ENCODE results near the gene NFKB1.
"Not testable (repeated sequence)": the region's sequence is repeated elsewhere in the genome, so short reads cannot be mapped to it uniquely, and the experiment has no call there.

NFKB1 gene

DNA sequence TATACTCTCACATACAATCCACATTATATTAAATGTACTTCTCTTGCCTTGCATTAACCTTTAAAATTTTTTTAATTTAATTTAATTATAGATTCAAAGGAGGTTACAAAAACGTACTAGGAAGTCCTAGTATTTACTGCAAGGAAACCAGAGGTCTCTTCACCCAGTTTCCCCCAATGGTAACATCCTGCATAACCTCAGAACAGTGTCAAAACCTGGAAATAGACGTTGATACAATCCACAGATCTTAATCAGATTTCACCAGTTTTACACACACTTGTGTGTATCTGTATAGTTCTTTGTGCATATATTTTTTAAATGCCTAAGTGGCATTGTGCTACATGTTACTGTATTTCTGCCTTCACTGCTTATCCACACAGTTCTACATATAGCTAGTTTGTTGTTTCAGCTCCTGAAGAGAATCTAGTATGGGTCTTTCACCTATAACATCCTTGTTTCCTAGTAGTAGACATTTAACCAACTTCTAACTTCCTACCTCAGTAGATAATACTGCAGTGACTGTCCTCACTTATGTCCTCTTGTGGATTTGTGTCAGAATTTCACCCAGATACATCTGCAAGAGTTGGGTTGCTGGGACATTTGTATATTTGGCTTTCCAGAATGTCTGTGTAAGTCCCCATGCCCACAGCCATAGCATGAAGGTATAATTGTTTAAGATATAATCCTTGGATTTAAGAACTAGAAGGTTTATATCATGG lies 103.2 kb downstream of the NFKB1 start:
- no peak for FAIRE-seq

DNA sequence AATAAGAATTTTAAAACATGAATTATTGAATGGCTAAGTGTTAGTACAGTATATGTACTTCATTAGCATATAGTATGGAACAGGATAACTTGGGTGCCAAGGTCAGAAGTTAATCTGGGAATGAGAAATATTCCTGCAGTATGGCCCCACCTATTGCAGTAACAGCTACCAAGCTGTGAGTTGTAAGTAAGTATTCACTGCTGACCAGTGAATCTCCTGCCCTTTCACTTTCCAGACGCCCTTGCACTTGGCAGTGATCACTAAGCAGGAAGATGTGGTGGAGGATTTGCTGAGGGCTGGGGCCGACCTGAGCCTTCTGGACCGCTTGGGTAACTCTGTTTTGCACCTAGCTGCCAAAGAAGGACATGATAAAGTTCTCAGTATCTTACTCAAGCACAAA lies 105.1 kb downstream of the NFKB1 start:
- no peak for FAIRE-seq

- FAIRE-seq, result no peak
Measured at GRCh38 chr4:102606846-102607450, 105.8 kb downstream of the NFKB1 start.

- FAIRE-seq, result no peak
Measured at GRCh38 chr4:102608190-102608589, 107.0 kb downstream of the NFKB1 start.

DNA sequence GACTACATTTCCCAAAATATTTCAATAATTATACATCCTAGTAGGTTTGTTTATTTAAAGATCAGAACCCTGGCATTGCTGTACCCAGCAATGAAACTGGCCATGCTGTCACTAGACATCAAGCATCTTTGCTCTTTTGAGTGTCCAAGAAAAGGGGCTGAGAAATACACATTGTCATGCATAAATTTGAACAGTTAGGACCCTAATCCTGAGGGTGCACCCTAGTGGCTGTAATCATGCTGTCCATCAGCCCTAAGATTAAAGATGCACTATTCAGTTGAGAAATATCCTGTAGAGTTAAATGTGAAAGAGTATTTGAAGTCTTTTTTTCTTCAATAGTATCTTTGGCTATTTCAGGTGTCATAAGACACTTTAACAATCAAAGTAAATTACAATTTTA lies 108.8 kb downstream of the NFKB1 start:
- no peak for FAIRE-seq

DNA sequence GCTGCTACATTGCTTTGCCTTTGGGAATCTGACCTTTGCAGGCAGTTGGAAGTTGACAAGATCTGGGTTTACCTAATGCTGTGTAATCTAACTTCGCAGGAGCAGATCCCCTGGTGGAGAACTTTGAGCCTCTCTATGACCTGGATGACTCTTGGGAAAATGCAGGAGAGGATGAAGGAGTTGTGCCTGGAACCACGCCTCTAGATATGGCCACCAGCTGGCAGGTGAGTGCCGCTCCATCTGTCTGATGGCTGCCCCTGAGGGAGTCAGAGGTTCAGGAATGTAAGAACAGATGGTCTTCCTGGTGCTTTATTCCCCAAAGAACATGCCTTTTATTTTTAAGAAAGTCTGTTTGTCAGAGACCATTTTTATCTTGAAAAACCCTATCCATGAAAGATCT lies 109.3 kb downstream of the NFKB1 start:
- FAIRE-seq, result no peak

- FAIRE-seq, result no peak
Measured at GRCh38 chr4:102612210-102612609, 111.1 kb downstream of the NFKB1 start.

DNA sequence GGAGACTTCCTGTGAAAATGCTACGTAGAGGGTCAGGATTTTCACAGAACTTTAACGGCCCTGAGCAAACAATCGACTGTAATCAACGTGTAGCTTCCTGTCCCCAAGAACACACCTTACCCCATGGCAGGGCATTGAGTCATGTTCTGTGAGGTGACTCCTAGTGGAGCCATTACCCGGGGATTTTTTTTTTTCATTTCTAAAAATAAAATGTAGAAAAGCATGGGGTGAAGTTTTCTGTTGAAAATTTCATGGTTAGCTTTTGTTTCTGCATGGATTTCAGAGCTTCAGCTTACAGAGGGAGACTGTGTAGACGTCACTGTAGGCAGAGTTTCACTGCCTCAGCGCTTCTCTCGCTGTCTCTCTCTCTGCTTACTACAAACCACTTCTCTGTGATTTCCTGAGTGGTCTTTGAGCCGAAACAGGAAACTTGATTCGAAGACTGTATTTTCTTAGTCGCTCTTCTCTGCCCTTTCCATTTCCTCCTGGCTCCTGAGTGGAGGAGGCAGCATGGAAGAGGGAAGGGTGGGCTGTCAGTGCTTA lies 111.7 kb downstream of the NFKB1 start:
- no peak for FAIRE-seq

- no peak for FAIRE-seq
Measured at GRCh38 chr4:102614801-102615200, 113.6 kb downstream of the NFKB1 start.

GRCh38 chr4:102616636-102617035 lies 115.5 kb downstream of the NFKB1 start:
- FAIRE-seq, result no peak

DNA sequence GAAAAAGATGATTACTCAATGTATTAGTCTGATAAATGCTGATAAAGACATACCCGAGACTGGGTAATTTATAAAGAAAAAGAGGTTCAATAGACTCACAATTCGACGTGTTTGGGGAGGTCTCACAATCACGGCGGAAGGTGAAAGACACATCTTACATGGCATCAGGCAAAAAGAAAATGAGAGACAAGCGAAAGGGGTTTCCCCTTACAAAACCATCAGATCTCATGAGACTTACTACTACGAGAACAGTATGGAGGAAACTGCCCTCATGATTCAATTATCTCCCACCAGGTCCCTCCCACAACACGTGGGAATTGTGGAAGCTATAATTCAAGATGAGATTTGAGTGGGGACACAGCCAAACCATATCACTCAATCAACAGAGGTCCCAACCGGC lies 117.9 kb downstream of the NFKB1 start:
- FAIRE-seq, result not testable (repeated sequence)

- not testable (repeated sequence) for FAIRE-seq
Measured at GRCh38 chr4:102619776-102620631, 118.8 kb downstream of the NFKB1 start.

- peak; percentile 49 for FAIRE-seq
Measured at GRCh38 chr4:102620697-102621497, 119.7 kb downstream of the NFKB1 start.

DNA sequence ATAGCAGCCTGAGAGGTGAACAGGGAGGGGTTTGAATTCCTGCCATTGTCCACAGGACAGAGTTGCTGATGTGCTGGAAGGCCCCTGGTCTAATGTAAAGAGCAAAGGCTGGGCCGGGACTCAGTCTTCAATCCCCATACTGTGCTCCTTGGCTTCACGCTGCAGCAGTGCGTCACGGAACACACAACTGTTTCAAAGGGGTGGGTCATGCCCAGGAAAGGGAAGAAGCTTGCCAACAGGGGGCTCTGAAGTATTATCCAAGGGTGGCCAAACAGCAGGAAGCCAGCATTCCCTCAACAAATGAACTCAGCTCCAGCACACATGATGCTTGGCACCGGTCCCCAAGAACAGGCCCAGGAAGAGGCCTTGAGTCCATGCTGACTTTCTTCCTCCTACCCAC lies 122.5 kb downstream of the NFKB1 start:
- FAIRE-seq, result no peak

- no peak for FAIRE-seq
Measured at GRCh38 chr4:102624505-102624904, 123.3 kb downstream of the NFKB1 start.

DNA sequence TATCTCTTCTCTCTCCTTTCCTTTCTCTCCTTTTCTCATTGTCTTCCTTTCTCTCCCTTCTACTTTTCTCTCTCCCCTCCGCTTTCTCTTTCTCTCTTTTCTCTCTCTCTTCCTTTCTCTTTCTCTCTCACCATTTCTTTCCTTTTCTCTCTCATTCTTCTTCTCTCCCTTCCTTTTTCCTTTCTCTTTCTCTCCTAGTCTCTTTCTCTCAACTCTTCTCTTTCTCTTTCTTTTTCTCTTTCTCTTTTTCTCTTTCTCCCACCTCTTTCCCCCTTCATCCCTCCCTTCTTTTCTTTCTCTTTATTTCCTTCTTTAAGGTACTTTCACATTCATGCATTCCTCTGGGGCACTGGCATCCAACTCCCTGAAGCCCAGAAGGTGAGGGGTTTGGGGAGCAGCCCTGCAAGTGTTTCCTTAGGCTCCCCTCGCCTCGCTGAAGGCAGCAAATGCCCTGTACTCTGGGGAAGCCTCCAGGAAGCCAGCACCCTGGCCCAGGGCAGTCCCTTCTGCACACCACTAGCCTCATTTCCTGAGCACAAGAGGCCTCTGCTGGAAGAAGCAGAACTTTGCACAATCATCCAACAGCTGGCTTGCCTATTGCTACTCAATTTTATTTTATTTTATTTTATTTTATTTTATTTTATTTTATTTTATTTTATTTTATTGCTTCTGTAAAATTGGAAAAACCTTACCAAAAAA lies 124.2 kb downstream of the NFKB1 start:
- FAIRE-seq, result no peak

DNA sequence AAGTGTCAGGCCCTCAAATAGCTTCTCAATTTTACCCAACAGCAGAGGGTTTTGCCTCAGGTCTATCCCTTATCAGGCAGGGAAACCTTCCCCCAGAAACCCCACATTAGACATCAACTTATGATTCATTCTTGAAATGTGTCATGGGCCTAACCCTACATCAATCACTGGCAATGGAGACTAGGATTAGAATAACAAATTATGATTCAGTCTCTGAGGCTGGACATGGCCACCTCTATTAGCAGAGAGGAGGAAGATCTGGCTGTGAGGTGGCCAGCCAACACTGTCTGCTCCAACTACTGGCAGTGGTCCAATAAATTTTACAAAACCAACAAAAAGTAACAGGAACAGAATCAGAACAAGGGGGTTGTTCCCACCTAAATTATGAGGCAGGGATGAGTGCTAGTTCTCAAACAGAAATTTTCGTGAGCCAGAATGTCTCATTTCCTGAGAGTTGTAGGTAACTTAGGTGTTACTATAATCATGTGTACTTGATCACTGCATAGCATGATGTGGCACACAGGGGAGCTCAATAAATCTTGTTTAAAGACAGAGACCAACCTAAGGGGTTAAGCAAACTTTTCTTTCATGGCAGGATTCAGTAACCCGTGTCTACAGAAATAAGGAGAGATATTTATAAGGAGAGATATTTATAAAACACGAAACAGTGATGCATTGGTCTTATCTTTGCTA lies 126.8 kb downstream of the NFKB1 start:
- FAIRE-seq, result no peak

GRCh38 chr4:102629673-102630072 lies 128.5 kb downstream of the NFKB1 start:
- FAIRE-seq, result no peak

GRCh38 chr4:102631616-102632015 lies 130.5 kb downstream of the NFKB1 start:
- no peak for FAIRE-seq

DNA sequence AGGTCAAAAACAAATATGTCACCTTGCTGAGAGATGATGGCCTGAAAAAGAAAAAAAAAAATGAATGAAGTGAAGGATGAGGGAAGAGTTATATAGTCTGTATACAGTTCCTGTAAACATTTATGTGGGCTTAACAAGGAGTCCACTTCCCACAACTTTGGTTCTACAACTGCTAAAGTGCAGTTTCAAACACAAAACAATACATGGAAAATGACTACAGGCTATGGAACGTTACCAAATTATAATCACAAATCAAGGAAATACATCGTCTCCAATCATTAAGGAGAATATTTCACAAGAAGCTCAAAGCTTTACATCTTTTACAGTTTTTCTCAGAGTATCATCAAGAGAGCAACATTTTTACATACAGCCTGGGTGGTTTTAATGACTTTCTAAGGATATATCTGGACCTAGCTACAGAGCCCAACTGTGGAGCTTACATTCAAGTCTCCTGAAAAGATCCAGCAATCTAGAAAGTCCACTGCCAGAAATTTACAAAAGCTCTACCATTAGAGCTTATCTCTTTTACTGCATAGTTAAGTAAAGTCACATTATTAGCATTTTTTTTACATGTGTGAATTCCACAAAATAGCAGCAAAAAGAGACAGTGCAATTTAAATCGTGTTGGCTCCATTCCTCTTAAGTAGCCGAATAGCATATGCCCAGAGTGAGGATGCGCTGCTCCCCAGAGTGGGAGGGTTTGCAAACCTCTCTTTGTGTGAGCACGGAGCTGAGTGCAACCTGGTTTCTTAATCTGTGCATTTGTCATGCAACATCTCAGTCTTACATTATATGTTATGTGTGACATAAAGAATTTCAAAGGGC lies 131.3 kb downstream of the NFKB1 start:
- FAIRE-seq, result no peak

GRCh38 chr4:102633100-102633499 lies 131.9 kb downstream of the NFKB1 start:
- no peak for FAIRE-seq
